Retina (tissue), 1 donor: ENCODE data around the gene PLXNA4.
A peak's percentile ranks its signal among the peaks of the same experiment; 100 is the strongest.
"Not testable (repeated sequence)": the region's sequence is repeated elsewhere in the genome, so short reads cannot be mapped to it uniquely, and the experiment has no call there.

Experiments used
- DNase-seq: peaks from one replicate; pipeline ENCODE4 v3.0.0-alpha.2; 2016

Gene PLXNA4, protein sequence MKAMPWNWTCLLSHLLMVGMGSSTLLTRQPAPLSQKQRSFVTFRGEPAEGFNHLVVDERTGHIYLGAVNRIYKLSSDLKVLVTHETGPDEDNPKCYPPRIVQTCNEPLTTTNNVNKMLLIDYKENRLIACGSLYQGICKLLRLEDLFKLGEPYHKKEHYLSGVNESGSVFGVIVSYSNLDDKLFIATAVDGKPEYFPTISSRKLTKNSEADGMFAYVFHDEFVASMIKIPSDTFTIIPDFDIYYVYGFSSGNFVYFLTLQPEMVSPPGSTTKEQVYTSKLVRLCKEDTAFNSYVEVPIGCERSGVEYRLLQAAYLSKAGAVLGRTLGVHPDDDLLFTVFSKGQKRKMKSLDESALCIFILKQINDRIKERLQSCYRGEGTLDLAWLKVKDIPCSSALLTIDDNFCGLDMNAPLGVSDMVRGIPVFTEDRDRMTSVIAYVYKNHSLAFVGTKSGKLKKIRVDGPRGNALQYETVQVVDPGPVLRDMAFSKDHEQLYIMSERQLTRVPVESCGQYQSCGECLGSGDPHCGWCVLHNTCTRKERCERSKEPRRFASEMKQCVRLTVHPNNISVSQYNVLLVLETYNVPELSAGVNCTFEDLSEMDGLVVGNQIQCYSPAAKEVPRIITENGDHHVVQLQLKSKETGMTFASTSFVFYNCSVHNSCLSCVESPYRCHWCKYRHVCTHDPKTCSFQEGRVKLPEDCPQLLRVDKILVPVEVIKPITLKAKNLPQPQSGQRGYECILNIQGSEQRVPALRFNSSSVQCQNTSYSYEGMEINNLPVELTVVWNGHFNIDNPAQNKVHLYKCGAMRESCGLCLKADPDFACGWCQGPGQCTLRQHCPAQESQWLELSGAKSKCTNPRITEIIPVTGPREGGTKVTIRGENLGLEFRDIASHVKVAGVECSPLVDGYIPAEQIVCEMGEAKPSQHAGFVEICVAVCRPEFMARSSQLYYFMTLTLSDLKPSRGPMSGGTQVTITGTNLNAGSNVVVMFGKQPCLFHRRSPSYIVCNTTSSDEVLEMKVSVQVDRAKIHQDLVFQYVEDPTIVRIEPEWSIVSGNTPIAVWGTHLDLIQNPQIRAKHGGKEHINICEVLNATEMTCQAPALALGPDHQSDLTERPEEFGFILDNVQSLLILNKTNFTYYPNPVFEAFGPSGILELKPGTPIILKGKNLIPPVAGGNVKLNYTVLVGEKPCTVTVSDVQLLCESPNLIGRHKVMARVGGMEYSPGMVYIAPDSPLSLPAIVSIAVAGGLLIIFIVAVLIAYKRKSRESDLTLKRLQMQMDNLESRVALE (N-terminal part only)

DNA sequence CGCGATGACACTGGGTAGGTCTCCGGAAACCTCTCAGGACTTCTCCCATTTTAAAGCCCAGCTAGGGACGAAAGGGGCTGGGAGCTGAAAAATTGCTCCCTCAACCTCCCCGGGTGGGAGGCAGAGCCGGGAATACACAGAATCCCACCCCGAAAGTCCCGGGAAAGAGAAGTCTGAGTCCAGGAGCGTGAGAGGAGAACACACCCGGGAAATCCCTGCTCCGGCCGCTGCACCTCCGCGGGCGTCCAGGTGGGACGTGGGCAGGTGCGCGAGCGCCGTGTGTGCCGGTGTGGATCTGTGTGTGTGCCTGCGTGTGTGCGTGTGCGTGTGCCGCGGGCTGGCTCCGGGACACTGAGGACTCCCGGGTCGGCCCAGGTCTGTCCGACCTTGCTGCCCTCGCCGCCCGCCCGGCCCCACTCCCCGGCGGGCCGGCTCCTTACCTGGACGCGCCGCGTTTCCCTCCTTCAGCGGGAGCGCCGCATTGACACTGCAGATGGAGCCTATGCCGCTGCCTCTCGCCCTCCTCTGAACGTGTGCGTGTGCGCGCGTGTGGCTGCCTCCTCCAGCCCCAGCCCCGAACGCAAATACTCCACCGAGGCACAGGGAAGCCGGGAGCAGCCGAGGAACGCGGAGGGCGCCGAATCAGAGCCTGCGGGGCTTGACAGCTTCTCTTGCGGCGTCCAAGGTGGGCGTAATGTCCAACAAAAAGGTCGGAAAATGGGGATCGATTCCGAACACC is at the start of gene PLXNA4:
TSS of gene PLXNA4 (minus strand) at position 489 of the 739 bp plus-strand sequence. CDS start 67,777 bp downstream, outside the sequence.
- DNase-seq: peak; percentile 79

DNA sequence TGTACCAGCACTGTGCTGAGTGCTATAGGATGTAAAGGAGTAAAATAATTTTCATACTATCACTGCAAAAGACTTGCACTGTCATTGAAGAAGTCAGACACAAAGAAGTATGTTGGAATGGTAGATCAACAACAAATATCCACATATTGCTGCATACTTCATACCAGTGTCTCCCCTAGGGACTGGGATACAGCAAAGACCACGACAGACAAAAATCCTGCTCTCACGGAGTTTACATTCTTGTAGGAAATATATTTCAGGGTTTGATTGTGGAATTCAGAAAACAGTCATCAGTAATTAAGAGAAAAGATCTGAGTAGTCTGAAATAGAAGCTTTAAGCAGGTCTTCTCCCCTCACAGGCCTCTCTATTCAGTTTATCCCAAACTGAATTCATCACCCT is 49.4 kb upstream of the PLXNA4 start:
- no peak for DNase-seq

DNA sequence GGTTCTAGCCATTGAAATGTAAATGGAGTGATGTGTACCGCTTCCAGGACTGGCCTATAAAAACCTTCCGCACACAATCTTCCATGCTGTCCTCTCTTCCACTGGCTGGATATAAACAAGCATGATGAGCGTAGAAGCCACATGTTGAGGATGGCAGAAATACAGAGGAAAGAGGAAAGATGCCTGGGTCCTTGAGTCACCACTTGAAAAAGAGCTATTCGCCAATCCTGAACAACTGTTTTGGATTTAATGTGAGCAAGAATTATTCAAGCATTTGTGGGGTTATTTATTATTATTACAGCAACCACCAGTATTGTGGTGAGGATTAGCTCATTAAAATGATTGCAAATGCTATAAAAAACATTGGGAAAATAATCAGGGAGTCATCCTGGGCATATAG is 45.8 kb upstream of the PLXNA4 start:
- DNase-seq: no peak

DNA sequence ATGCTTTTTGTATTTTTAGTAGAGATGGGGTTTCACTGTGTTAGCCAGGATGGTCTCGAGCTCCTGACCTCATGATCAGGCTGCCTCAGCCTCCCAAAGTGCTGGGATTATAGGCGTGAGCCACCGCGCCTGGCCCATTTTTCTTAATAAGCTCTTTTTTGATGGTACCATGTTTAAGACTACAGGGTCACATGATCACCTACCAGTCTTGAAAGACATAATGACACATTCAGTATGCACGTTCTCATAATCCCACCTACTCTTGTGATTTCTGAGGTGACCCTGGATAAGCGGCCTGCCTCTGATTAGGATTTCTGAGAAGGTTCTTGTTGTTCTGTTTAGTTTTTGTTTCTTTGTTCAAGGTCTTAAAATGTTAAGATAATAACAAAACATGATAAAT is 43.7 kb upstream of the PLXNA4 start:
- no peak for DNase-seq

DNA sequence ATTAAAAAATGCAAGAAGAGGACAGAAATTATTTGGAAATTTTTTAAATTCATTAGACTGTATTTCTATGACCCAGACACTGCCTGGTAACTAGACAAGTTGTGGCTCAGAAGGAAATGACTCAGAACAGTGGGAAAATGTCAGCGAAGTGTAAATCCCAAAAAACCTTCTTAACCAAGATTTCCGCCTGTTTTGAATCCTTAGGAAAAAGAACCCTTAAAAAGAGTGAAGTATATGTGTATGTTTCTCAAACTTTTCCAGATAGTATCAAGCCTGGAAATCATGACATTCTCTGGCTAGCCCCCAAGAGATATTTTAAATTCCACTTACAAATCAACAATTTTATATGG is 42.7 kb upstream of the PLXNA4 start:
- no peak for DNase-seq

DNA sequence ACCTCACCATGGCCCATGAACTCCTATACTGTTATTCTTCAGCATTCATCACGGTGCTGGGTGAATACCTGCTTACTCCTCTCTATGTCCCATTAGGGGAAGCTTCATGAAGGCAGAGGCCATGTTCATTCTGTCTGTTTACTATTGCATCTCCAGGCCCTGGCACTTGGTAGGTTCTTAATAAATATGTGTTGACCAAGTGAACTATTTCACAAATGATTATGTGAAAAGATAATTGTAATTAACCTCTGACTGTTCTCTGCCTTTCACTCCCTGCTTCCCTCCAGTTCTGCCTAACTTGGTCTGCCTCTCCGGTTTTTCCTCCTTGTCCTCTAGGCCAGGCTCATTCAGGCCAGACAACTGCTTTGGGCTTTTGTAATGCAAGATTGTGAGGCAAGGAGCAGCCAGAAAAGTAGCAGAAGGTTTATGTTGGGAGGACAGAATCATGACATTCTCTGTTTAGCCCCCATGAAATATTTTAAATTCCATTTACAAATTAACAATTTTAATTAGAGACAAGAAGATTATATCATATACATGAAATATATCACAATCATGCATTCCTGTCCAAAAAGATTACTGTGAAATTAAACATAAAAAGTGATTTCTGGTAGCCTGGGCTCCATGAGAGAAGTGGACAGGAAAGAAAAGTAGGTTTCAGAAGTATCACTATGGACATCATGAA is 42.1 kb upstream of the PLXNA4 start:
- DNase-seq: no peak

DNA sequence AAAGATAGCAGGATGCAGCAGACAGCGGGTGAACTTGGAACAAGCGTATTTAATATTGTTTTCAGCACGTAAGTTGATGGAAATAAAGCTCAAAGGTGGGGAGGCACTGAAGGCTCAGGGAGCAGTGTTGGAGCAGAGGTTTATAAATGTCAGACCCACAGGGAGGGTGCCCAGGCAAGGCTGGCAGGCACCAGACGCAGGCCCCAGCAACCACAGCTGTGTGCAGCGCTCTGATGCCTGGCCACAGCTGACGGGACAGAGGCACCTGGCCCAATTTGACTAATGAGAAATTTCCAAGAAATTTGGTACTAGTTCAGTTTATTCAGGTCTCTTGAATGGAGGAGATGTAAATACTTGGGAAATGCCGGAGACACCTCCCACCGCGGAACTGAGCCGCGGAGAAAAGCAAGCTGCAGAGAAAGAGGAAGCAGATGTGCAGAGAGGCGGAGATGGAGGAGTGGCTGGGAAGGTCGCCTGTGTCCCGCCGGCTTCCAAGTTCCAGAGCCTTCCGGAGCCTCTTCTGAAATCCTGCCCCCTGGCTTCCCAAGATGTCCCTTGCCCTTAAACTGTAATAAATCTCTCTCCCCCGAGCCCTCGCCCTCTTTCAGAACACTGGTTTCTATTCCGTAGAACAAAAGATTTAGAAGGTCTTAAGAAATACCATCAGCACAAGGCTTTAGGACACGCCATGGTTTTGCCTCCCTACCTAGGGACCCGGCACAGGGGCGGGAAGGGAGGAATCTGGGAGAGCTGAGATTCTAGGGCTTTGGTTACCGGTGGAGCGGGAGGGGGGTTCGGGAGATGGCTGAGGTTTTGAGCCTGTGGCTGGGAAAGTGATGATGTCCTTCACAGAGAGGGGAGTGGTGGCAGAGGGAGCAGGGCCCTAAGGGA is 38.4 kb upstream of the PLXNA4 start:
- peak; percentile 63 for DNase-seq

DNA sequence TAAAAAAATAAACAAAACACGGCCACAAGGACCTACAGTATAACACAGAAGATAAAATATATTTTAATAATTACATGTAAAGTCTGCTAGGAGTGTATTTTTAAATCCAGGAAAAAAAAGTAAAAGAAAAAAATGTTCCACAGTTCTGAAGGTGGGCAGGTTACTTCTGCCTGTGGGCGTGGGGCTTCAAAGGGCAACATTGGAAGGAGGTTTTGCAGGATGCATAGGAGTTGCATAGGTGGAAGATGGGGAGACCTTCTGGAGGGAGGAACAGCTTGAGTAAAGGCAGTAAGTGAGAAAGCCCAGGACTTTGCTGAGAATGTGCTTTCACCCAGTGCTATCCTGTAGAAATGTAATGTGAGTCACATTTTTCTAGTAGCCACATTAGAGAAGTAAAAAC is 37.5 kb upstream of the PLXNA4 start:
- no peak for DNase-seq

DNA sequence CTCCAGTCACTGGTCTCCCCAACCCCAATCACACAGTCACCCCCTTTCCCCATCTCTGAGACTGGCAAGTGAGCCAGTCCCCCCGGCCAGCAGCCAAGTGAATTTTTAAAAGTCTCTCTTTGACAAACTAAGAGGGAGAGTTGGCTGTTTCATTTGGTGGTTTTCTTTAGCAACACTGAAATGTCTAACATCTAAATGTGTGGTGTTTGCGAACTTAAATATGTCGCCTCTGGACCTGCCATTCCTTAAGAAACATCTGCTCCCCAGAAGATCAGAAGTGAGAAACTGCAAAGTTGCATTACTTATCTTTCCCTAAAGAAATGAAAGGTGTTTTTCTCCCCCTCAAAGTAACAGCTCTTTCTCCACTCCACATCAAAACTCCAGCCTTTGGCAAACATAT is 34.7 kb upstream of the PLXNA4 start:
- no peak for DNase-seq

DNA sequence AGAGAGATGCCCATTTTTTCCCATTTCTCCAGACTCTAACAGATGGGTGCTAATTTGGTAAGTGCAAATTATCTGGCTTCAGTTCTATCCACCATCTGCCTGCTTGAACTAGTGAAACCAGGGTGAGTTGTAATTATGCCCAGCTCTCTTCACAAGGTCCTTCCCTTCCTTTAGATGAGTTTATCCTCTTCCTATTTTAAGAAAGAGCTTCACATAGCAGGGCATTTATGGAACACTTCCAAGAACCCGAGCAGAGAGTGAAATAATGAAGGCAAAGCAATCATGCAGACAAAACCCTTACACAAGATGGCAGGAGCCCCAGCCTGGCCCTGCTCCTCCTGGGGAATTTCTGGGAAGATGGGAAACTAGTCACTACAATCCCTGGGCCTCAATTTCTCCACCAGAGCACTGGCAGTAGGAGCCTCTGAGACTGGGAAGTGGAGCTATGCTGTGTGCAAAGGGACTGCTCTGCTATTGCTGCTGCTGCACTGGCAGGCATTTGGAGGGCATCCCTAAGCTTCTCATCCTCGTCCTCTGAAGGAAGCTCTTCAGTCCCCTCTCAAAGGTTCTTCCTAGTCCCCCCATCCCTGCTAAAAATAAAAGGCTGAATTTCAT is 33.7 kb upstream of the PLXNA4 start:
- DNase-seq: no peak

DNA sequence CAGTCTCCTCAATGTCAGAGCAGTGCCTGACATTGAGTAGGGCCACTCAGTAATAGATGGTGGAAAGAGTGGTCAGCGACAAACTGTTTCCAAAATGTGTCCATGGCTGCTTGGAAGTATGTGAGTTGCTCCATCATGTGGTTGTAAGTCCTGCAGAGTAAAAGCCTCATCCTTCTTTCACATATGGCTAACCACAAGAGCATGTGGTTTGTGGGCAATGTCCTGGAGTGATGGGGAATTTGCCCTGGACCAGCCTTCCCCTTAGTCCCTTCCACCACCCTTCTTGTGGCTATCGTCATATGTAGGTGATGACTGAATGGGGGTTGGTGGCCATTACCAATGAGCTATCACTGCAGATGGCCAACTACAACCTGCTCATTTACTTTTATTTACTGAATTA is 33.0 kb upstream of the PLXNA4 start:
- DNase-seq: no peak

DNA sequence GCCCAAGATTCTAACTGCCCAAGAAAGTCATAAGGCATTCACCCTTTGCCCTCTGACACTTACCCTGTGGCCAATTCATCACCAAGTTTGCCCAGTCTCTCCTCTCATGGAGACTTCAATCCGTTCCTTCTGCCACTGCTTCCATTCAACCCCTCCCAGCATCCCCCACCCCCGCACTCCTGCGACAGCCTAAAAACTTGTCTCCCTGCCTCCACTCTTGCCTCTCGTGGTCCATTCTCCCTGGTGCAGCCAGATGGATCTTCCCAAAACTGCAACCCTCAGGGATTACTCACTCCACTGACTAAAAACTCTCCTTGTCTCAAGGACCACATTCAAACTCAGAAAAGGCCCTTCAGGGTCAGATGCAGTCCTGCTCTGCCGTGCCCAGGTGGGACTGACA is 32.3 kb upstream of the PLXNA4 start:
- no peak for DNase-seq

DNA sequence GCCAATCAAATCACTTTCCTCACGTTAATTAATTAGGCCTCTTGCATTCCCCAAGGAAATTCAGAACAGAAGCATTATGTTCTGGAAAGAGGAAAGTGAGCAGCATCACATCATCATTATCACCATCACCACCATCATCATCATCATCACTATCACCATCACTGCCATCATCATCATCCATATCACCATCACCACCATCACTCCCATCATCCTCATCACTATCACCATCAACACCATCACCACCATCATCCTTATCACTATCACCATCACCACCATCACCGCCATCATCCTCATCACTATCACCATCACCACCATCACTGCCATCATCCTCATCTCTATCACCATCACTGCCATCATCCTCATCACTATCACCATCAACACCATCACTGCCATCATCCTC is 31.4 kb upstream of the PLXNA4 start:
- no peak for DNase-seq

DNA sequence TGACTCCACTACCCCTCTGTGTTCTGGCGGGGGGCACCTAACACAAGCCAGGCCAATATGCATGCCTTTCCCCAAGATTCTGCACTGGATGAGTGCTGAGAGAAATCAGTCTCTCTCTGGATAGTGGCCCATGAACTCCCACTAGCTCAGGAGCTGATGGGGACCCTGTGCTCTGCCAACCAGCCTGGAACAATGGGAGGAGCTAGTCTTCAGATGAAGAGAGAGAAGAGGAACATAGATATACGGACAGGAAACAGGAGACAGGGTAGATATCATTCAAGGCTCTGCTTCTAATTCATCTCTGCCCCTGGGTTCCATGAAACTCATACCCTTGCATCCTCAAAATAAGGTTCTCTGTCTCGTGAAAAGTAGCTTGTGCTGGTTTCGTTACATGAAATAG is 27.9 kb upstream of the PLXNA4 start:
- DNase-seq: no peak

DNA sequence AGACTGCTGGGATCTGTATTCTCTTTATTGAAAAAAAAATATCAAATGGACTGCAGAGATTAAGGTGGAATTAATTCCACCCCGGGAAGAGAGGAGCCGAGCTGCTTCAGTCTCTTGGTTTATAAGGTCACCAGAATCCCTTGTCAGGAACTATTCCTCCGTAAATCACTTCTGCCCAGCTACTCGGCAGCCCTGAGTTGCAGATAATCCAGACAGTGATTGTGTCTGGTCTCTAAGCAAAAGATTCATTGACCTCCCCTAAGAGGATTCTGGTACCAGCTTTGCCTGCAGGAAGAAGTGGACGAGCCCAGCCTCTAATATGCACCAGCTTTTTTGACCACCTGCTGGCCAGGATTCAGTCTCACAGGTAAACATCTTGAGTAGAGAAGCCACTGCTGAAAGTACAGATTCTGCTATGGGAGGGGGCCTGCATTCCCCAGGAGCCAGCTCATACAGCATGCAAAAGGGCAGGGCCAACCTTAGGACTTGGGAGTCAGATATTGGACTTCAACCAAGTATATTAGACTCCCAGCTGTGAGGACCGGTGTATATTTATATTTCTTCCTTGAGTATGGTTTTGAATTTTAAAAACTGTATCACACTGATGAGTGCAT is 27.1 kb upstream of the PLXNA4 start:
- DNase-seq: no peak

DNA sequence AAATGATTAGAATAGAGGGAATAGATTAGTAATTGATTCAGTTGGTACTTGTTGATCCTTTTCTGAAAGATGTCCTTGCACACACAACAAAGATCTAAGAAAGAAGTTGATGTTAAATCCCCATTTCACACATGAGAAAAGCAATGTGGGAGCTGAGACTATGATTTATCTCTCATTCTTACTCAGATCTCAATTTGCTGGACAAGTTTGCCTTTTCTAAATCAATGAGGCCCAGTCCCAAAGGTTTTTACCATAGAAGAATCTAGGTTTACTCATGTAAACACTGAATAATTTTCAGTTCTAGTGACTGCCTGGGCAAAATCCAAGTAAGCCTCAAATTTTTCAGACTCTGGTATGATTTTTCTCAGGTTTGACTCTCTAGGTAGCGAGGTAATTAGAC is 25.5 kb upstream of the PLXNA4 start:
- no peak for DNase-seq

DNA sequence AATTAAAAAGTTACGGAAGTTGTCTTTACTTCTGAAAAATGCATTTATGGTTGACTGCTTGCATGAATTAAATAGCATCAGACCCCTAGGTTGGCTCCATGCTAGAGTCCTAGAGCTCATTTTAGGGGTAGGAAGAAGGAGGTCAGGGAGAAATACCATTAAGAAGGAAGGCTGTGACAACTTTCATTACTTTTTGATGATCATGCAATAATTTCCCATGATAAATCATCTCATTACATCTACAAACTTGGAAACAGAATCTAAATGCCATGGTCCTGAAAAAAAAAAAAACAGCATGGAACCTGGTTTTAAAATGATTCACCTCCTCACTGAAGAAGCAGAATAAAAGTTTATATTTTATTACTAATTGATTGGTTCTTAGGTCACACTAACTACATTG is 20.3 kb upstream of the PLXNA4 start:
- DNase-seq: no peak

DNA sequence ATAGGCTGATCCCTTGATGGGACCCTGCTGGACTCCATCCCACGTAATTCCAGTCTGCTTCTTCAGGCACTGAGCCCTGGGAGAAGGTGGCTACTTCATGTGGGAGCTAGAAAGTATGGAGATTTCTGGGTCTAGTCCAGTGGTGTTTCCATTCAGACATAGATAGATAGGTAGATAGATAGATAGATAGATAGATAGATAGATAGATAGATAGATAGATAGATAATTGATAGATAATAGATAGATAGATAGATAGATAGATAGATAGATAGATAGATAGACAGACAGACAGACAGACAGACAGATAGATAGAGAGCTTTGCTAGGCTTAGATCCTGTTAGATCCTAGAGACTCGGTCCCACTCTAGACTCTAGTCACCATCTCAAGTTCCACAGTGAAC is 18.5 kb upstream of the PLXNA4 start:
- DNase-seq: not testable (repeated sequence)

DNA sequence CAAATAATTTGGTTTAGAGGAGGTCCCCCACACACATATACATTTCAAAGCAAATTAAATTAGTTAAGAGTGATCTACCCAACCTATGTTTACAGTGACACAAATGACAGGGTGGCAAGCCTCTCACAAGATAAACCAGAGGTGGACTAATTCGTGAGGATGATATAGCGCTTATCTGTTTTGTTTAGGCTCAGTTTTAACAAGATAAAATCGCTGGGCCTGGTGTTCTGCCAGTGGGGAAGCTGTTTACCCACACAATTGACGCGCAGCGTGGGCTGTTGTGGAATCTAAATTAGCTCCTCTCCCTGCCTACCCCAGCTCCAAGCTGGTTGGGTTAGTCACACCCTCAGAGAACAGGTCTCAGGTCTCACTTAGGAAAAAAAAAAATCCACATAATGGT is 16.7 kb upstream of the PLXNA4 start:
- no peak for DNase-seq
